Esophagus muscularis mucosa (tissue), 3 donors: ENCODE measurements around the gene HCCS.

Source experiments
- CTCF ChIP-seq, 3 experiments: fragments of 200-600 bp in 2 of 3; fragments of 450-650 bp in 1 of 3; sonication (generic) in 2 of 3; IDR thresholded peaks; one replicate each; pipeline ENCODE4 v1.5.1; 2017 to 2019; ENCODE audit warnings: antibody characterized with exemption in 3 of 3, mild to moderate bottlenecking in 2 of 3, moderate library complexity in 1 of 3
- EP300 ChIP-seq: sonication (generic); formaldehyde crosslinking; IDR thresholded peaks from one replicate; pipeline ENCODE4 v1.6.1; 2017; ENCODE audit warnings: antibody characterized with exemption

- no peak for TF ChIP-seq CTCF (IDR thresholded peaks at IDR 0.05)
- no peak for TF ChIP-seq EP300
Measured at GRCh38 chrX:11105080-11105479, 6.1 kb upstream of the HCCS start.
